SJSA1 (cell line): ENCODE measurements around the gene SPECC1. TPM values are rescaled to one million over a fixed set of nuclear protein-coding genes. Genes with fewer than 3 reads are reported as not detected.
"Not testable (repeated sequence)": the region's sequence is repeated elsewhere in the genome, so short reads cannot be mapped to it uniquely, and the experiment has no call there.

Source experiments
- DNase-seq, 2 experiments: peaks; one replicate each; pipeline ENCODE4 v3.0.0-alpha.2; 2015 to 2020; ENCODE audit warnings: low spot score in 2 of 2, low read depth in 1 of 2
- H3K27ac ChIP-seq: fragments of 250-450 bp; sonication (Bioruptor Pico); 2 replicates; pipeline ENCODE4 v1.5.1; 2020; ENCODE audit warnings: mild to moderate bottlenecking, moderate library complexity
- H3K27me3 ChIP-seq: fragments of 250-450 bp; sonication (Bioruptor Pico); replicated peaks from 2 replicates; pipeline ENCODE4 v1.5.1; 2020; ENCODE audit warnings: mild to moderate bottlenecking, moderate library complexity
- H3K36me3 ChIP-seq: fragments of 250-450 bp; sonication (Bioruptor Pico); 2 replicates; pipeline ENCODE4 v1.5.1; 2020; ENCODE audit warnings: mild to moderate bottlenecking
- H3K4me1 ChIP-seq: fragments of 250-450 bp; sonication (Bioruptor Pico); replicated peaks from 2 replicates; pipeline ENCODE4 v1.6.1; 2021; ENCODE audit warnings: mild to moderate bottlenecking
- H3K4me3 ChIP-seq: fragments of 250-450 bp; sonication (Bioruptor Pico); 2 replicates; pipeline ENCODE4 v1.5.1; 2020; ENCODE audit warnings: mild to moderate bottlenecking
- H3K9me3 ChIP-seq: fragments of 250-450 bp; sonication (Bioruptor Pico); replicated peaks from 2 replicates; pipeline ENCODE4 v1.5.1; 2020; ENCODE audit warnings: mild to moderate bottlenecking
- total RNA-seq: library from RNA; depleted of rRNA; stranded (reverse); fragments of >200 nt; shearing (Covaris generic); gene quantifications from 2 replicates; pipeline ENCODE4 v1.2.3, GENCODE V29; 2014

SPECC1 gene
- total RNA-seq, 1 experiment from 2014 or later: 81.0 TPM

DNA sequence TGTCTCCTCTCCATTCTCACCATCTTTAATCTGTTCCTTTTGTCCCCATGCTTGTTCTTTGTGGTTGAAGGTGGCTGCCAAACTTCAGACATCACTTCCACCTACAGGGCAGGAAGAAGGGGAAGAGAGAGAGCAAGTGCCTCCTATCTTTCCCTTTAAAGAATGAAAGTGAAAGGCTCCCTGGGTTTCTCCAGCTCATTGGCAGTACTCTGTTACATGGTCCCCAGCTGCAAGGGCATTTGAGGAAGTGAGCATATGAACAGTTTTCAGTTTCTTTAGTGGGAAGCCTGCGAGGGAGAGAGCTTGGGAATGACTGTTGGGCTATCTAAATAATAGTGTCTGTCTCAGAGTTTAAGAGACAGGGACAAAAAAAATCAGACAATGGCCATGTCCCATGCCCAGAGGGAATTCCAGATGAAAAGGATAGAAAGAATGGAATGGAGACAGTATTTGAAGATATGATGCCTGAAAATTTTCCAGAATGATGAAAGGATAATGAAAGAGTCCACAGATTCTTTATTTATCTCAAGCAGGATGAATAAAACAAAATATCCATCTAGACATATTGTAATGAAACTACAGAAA, 298.3 kb downstream of the SPECC1 start:
- H3K27me3 ChIP-seq: no peaks in the 10 kb centered on the region
- peaks cover 27% of the 10 kb centered on the region for H3K36me3 ChIP-seq
- DNase-seq: no peak
- H3K4me1 ChIP-seq: peaks cover under 1% of the 10 kb centered on the region
- H3K4me3 ChIP-seq: no peak overlapping the region
- peaks cover 16% of the 10 kb centered on the region; the same call in 1 of the 2 replicates for H3K9me3 ChIP-seq
- no peak overlapping the region for H3K27ac ChIP-seq

GRCh38 chr17:20310481-20310880, 301.3 kb downstream of the SPECC1 start:
- DNase-seq: no peak
- H3K27me3 ChIP-seq: no peaks in the 10 kb centered on the region
- peaks cover 16% of the 10 kb centered on the region; the same call in 1 of the 2 replicates for H3K9me3 ChIP-seq
- H3K4me3 ChIP-seq: no peak overlapping the region
- peaks cover 36% of the 10 kb centered on the region for H3K36me3 ChIP-seq
- H3K4me1 ChIP-seq: no peaks in the 10 kb centered on the region
- H3K27ac ChIP-seq: no peak overlapping the region

DNA sequence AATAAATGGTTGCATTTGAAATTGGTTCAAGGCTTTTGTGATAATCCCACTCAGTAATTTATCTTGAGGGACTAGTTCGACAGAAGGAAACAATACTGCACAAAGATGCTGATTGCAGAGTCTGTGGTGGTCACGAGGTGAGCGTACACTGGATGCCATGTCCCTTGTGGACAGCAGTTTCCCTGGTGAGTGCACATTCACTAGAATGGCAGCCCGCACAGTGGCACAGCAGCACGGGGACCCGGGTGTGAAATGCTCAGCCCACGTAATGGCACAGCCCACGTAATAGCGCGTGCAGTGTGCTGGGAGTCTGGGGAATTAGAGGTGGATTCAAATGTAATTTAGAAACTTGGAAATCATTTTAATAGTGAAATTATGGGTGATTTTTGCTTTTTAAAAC, 304.1 kb downstream of the SPECC1 start:
- DNase-seq: no peak
- peaks cover 14% of the 10 kb centered on the region for H3K36me3 ChIP-seq
- no peaks in the 10 kb centered on the region for H3K4me1 ChIP-seq
- no peak overlapping the region for H3K4me3 ChIP-seq
- no peak overlapping the region for H3K27ac ChIP-seq
- H3K9me3 ChIP-seq: no peaks in the 10 kb centered on the region
- H3K27me3 ChIP-seq: no peaks in the 10 kb centered on the region

DNA sequence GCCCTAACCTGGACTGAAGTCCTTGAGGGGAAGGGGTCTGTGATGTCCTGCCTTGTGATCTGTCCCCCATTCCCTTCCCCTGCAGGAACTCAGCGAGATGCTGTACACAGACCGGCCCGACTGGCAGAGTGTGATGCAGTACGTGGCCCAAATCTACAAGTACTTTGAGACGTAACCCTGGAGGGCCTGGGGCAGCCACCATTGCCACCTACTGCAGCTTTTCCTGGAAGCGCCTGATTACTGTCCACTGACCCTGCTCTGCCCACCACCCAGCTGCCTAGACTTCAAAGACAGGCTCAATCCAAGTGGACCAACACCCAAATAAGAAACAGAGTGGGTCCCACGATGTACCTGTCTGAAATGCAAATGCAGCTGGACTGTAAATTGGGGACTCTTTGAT, 304.7 kb downstream of the SPECC1 start:
- Histone ChIP-seq H3K4me3 (no peak overlapping the region), H3K27me3 (no peaks in the 10 kb centered on the region), H3K27ac (no peak overlapping the region), H3K36me3 (peaks cover 14% of the 10 kb centered on the region), H3K9me3 (no peaks in the 10 kb centered on the region), H3K4me1 (no peaks in the 10 kb centered on the region)
- DNase-seq: no peak

GRCh38 chr17:20314834-20315233, 305.7 kb downstream of the SPECC1 start:
- Histone ChIP-seq H3K27me3 (no peaks in the 10 kb centered on the region), H3K4me1 (no peaks in the 10 kb centered on the region), H3K4me3 (no peak overlapping the region), H3K9me3 (no peaks in the 10 kb centered on the region), H3K36me3 (peaks cover 14% of the 10 kb centered on the region), H3K27ac (no peak overlapping the region)
- DNase-seq: no peak

- H3K27ac ChIP-seq: no peak overlapping the region
- H3K27me3 ChIP-seq: no peaks in the 10 kb centered on the region
These were observed 306.2 kb downstream of the SPECC1 start for GRCh38 chr17:20315311-20315710.

DNA sequence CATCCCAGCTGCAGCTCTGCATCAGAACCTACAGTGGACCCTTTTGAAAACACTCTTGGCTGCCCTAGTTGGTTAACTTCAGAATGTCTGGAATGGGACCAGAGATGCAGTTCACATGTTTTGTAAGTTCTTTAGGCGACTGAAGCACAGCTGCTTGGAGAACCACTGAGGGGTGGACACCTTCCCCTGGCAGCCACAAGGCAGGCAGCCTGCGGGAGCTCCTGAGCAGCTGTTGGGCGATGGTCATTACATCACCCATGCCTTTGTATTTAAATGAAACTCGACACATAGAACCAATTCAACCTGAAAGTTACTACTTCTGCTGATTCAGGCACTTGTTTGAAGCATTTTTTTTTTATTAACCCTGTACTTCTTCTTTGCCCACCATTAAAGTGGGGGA, 306.7 kb downstream of the SPECC1 start:
- Histone ChIP-seq H3K9me3 (no peaks in the 10 kb centered on the region), H3K4me1 (no peaks in the 10 kb centered on the region), H3K4me3 (no peak overlapping the region), H3K27me3 (no peaks in the 10 kb centered on the region), H3K27ac (no peak overlapping the region), H3K36me3 (peaks cover 11% of the 10 kb centered on the region)
- DNase-seq: no peak

More at GRCh38 chr17:20315311-20315710, 306.2 kb downstream of the SPECC1 start:
- Histone ChIP-seq H3K4me1 (no peaks in the 10 kb centered on the region), H3K9me3 (no peaks in the 10 kb centered on the region), H3K36me3 (peaks cover 12% of the 10 kb centered on the region), H3K4me3 (no peak overlapping the region)
- DNase-seq: no peak

- not testable (repeated sequence) for H3K27me3 ChIP-seq, H3K36me3 ChIP-seq, H3K4me3 ChIP-seq, H3K4me1 ChIP-seq, H3K9me3 ChIP-seq, H3K27ac ChIP-seq
- peak in 1 of 2 experiments; percentile 16 for DNase-seq
These were observed 311.5 kb downstream of the SPECC1 start for GRCh38 chr17:20320535-20321229.

DNA sequence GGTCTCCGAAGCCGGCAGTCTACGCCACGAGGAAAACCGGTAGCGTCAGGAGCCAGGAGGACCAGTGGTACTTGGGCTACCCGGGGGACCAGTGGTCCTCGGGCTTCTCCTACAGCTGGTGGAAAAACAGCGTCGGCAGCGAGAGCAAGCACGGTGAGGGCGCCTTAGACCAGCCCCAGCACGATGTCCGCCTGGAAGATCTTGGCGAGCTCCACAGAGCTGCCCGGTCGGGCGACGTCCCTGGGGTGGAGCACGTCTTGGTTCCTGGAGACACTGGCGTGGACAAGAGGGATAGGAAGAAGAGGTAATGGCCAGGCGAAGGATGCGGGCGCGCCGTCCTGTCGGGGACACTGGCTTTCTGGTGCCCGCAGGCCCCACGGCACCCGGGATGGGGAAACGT, 312.2 kb downstream of the SPECC1 start:
- H3K4me3 ChIP-seq, H3K27ac ChIP-seq, DNase-seq, H3K36me3 ChIP-seq, H3K4me1 ChIP-seq, H3K9me3 ChIP-seq, H3K27me3 ChIP-seq: not testable (repeated sequence)

DNA sequence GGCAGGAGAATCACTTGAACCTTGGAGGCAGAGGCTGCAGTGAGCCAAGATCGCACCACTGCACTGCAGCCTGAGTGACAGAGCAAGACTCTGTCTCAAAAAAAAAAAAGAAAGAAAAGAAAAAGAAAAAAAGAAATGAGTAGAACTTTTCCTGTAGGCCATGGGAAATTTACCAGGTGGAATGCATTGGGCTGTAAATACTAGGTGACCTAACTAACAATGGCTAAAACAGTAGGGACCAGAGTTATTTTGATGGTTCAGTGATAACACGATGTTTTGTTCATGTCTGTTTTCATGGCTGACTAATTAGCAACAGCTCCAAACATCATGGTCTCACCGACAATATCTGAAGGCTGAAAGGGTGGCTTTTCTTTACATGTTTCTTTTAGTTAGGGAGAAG, 318.6 kb downstream of the SPECC1 start:
- not testable (repeated sequence) for H3K27me3 ChIP-seq, DNase-seq, H3K27ac ChIP-seq, H3K9me3 ChIP-seq, H3K4me1 ChIP-seq, H3K36me3 ChIP-seq, H3K4me3 ChIP-seq

- not testable (repeated sequence) for H3K4me3 ChIP-seq, H3K4me1 ChIP-seq, H3K27ac ChIP-seq, DNase-seq, H3K27me3 ChIP-seq, H3K9me3 ChIP-seq, H3K36me3 ChIP-seq
These were observed 342.2 kb downstream of the SPECC1 start for GRCh38 chr17:20351405-20351804.

GRCh38 chr17:20352567-20352966, 343.4 kb downstream of the SPECC1 start:
- H3K9me3 ChIP-seq, H3K27me3 ChIP-seq, H3K4me3 ChIP-seq, H3K36me3 ChIP-seq, DNase-seq, H3K27ac ChIP-seq, H3K4me1 ChIP-seq: not testable (repeated sequence)

- H3K4me1 ChIP-seq, DNase-seq, H3K27me3 ChIP-seq, H3K36me3 ChIP-seq, H3K4me3 ChIP-seq, H3K9me3 ChIP-seq, H3K27ac ChIP-seq: not testable (repeated sequence)
These were observed 354.7 kb downstream of the SPECC1 start for GRCh38 chr17:20363846-20364245.
